PC-3 (cell line): ENCODE data around the gene NTN4. TPM values are rescaled to one million over a fixed set of nuclear protein-coding genes. Genes with fewer than 3 reads are reported as not detected.

Experiments
- ATAC-seq: fragments of 200-7000 bp; cut with Tn5 transposase; 2 replicates; pipeline ENCODE4 v1.9.1; 2020; ENCODE audit warnings: mild to moderate bottlenecking, moderate library complexity
- BruUV-seq: library from RNA; stranded (reverse); fragments of 400-500 nt; replicated peaks from 2 replicates; lab custom pipeline; 2021; lab: Mats Ljungman, UMichigan
- CTCF ChIA-PET: fragments of 300-600 bp; sonication (Branson Sonifier 250); formaldehyde crosslinking; loops from one replicate; lab custom pipeline; 2022; ENCODE audit warnings: antibody characterized with exemption; lab: Charles Lee
- POLR2A ChIA-PET: fragments of 300-600 bp; sonication (Branson Sonifier 250); formaldehyde crosslinking; loops from one replicate; lab custom pipeline; 2022; ENCODE audit warnings: antibody characterized with exemption; ENCODE audit not compliant: unreplicated experiment; lab: Charles Lee
- DNase-seq: peaks from one replicate; pipeline ENCODE4 v3.0.0-alpha.2; 2015
- H2AFZ ChIP-seq: fragments of 300-600 bp; sonication (generic); 2 replicates; pipeline ENCODE4 v1.6.0; 2016; ENCODE audit warnings: antibody characterized with exemption, low read length
- H3F3A ChIP-seq: fragments of 300-600 bp; sonication (generic); one replicate; pipeline ENCODE4 v1.6.0; 2017; ENCODE audit warnings: antibody characterized with exemption, low read length, control low read depth, mild to moderate bottlenecking; ENCODE audit not compliant: unreplicated experiment
- H3K27ac ChIP-seq: fragments of 300-600 bp; sonication (generic); 2 replicates; pipeline ENCODE4 v1.5.1; 2016; ENCODE audit warnings: mild to moderate bottlenecking, low read length
- H3K27me3 ChIP-seq: fragments of 300-600 bp; sonication (generic); 2 replicates; pipeline ENCODE4 v1.6.1; 2016; ENCODE audit warnings: low read length, mixed read lengths
- H3K36me3 ChIP-seq: fragments of 300-600 bp; sonication (generic); 2 replicates; pipeline ENCODE4 v1.6.1; 2016; ENCODE audit warnings: low read depth, mixed run types, low read length, mixed read lengths
- H3K4me1 ChIP-seq: fragments of 300-600 bp; sonication (generic); 2 replicates; pipeline ENCODE4 v1.5.1; 2016; ENCODE audit warnings: low read length; ENCODE audit not compliant: insufficient read depth
- H3K4me2 ChIP-seq: fragments of 300-600 bp; sonication (generic); 2 replicates; pipeline ENCODE4 v1.6.0; 2016; ENCODE audit warnings: low read length
- H3K4me3 ChIP-seq: fragments of 300-600 bp; sonication (generic); 2 replicates; pipeline ENCODE4 v1.5.1; 2016; ENCODE audit warnings: mild to moderate bottlenecking, low read length, mixed read lengths
- H3K79me2 ChIP-seq: fragments of 300-600 bp; sonication (generic); 2 replicates; pipeline ENCODE4 v1.6.1; 2017; ENCODE audit warnings: low read length, mixed read lengths
- H3K9ac ChIP-seq: fragments of 300-600 bp; sonication (generic); 2 replicates; pipeline ENCODE4 v1.6.0; 2016; ENCODE audit warnings: mild to moderate bottlenecking, low read length
- H3K9me2 ChIP-seq: fragments of 300-600 bp; sonication (generic); replicated peaks from 2 replicates; pipeline ENCODE4 v1.6.1; 2016; ENCODE audit warnings: mixed run types, low read length, mixed read lengths
- H3K9me3 ChIP-seq: fragments of 300-600 bp; sonication (generic); 2 replicates; pipeline ENCODE4 v1.6.1; 2016; ENCODE audit warnings: low read length, mixed read lengths
- H4K20me1 ChIP-seq: fragments of 300-600 bp; sonication (generic); 2 replicates; pipeline ENCODE4 v1.6.1; 2016; ENCODE audit warnings: low read length, mixed read lengths
- EZH2 ChIP-seq: fragments of 300-600 bp; sonication (generic); IDR thresholded peaks from one replicate; pipeline ENCODE4 v1.6.1; 2017; ENCODE audit warnings: antibody characterized with exemption, mild to moderate bottlenecking, low read length; ENCODE audit not compliant: unreplicated experiment
- EZH2phosphoT487 ChIP-seq: fragments of 300-600 bp; sonication (generic); IDR thresholded peaks from 2 replicates; pipeline ENCODE4 v1.6.1; 2018; ENCODE audit warnings: mild to moderate bottlenecking, antibody characterized with exemption, low read length, borderline replicate concordance
- intact Hi-C: fragments of 100-400 bp; cut with micrococcal nuclease; formaldehyde crosslinking; loops from 2 replicates; pipeline ENCODE4 v1.9.0; 2023
- total RNA-seq: library from RNA; depleted of rRNA; stranded (reverse); fragments of >200 nt; gene quantifications from 2 replicates; pipeline ENCODE4 v1.2.3, GENCODE V29; 2014
- TF ChIP-seq, protein P1 (sequence below): fragments of 300-600 bp; sonication (generic); conservative IDR thresholded peaks from 2 replicates; pipeline ENCODE4 v1.5.1; 2017; ENCODE audit warnings: antibody characterized with exemption, low read depth, mild to moderate bottlenecking, low read length

Gene NTN4
- total RNA-seq, 1 experiment from 2014 or later, result 39.6 TPM

DNA sequence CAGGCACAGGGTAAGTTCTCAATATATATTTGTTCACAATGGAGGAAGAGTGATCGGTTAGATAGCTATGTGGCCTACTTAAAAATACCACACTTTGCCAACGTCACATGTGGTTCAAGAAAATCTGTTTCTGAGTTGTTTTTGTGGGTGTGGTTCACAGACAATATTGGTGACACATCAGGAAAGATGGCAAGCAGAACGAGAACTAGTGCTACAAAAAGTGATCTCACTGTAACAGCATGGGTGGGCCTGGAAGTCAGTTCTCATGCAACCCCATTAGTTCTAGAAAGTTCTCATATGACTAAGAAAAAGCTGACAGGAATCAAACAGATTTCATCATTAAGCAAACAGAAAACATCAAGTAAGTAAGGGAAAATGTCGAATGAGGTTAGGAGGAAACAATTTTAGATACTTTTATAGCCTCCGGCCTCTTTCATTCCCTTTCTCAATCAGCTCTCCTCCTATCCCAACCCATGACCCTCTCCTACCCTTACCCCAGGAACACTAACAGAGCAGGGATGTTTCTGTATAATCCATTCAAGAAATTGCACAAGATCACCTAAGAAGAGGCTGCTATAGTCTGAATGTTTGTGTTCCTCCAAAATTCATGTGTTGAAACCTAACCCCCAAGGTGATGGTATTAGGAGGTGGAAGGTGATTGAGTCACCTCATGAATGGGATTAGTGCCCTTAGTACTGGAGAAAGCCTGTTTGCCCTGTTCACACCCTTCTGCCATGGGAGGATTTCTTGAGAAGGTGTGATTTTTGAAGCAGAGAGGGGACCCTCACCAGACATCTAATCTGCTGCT, 15.5 kb upstream of the NTN4 start:
- no TSS peak for BruUV-seq

DNA sequence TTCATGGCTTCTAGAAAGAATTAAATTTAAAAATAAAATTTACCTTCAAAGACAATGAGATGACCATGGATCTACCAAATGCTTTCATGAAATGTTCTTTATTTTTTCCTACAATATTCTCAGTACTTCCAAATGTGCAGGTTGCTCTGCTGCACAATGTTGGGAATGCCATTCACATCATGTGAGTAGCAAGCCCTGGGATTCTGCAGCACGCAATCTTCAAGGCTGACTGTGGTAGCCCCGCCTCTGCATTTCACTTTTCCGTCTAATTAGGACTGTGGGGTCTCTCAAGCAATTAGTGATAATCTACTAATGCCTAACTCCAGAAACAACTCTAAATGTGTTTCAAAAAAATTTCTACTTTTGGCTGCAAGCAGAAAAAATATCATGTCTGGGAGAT, 13.7 kb upstream of the NTN4 start:
- TF ChIP-seq, protein P1, sequence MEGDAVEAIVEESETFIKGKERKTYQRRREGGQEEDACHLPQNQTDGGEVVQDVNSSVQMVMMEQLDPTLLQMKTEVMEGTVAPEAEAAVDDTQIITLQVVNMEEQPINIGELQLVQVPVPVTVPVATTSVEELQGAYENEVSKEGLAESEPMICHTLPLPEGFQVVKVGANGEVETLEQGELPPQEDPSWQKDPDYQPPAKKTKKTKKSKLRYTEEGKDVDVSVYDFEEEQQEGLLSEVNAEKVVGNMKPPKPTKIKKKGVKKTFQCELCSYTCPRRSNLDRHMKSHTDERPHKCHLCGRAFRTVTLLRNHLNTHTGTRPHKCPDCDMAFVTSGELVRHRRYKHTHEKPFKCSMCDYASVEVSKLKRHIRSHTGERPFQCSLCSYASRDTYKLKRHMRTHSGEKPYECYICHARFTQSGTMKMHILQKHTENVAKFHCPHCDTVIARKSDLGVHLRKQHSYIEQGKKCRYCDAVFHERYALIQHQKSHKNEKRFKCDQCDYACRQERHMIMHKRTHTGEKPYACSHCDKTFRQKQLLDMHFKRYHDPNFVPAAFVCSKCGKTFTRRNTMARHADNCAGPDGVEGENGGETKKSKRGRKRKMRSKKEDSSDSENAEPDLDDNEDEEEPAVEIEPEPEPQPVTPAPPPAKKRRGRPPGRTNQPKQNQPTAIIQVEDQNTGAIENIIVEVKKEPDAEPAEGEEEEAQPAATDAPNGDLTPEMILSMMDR, result no peak
- no peak for TF ChIP-seq EZH2
- no peak for TF ChIP-seq EZH2phosphoT487
- Histone ChIP-seq H3K79me2 (no peaks in the 10 kb centered on the region), H3K9me2 (no peaks in the 10 kb centered on the region), H3K27ac (peak overlapping the region; percentile 98), H3K27me3 (no peaks in the 10 kb centered on the region), H3F3A (peaks cover 26% of the 10 kb centered on the region), H2AFZ (no peak overlapping the region), H3K9ac (peak overlapping the region; percentile 93), H3K4me2 (peak overlapping the region; percentile 48; the same call in 1 of the 2 replicates), H3K4me1 (peaks cover 74% of the 10 kb centered on the region), H3K36me3 (no peaks in the 10 kb centered on the region), H4K20me1 (no peaks in the 10 kb centered on the region), H3K4me3 (no peak overlapping the region), H3K9me3 (no peaks in the 10 kb centered on the region)
- BruUV-seq, result no TSS peak
- ChIA-PET POLR2A (no interaction called here), CTCF (no interaction called here)
- intact Hi-C loops, result no loop called here
- no peak for DNase-seq
- no peak for ATAC-seq

More for the DNA sequence above, 15.5 kb upstream of the NTN4 start:
- H3K9ac ChIP-seq, result peak overlapping the region; percentile 93
- peak overlapping the region; percentile 61 for H3K4me2 ChIP-seq
- TF ChIP-seq, protein P1, result no peak
- TF ChIP-seq EZH2phosphoT487, result no peak
- TF ChIP-seq EZH2, result no peak
- no peaks in the 10 kb centered on the region for H4K20me1 ChIP-seq
- DNase-seq (peak; percentile 99), ATAC-seq (peak; percentile 67)
- intact Hi-C loops, result loop anchor here (1.0 to 5.0 kb wide), 3 partner anchors 15 to 198 kb away; no protein-coding TSS in a partner anchor
- peaks cover 26% of the 10 kb centered on the region for H3F3A ChIP-seq
- ChIA-PET POLR2A (interaction anchor here (0.5 to 2.1 kb wide), 7 partner anchors 8 to 579 kb away, joined by 3 to 15 read pairs (median 7); partner anchors contain the start of gene NTN4), CTCF (interaction anchor here (0.6 kb wide), 1 partner anchor 231 kb away, joined by 3 read pairs; no protein-coding TSS in a partner anchor)
- H2AFZ ChIP-seq, result no peak overlapping the region
- H3K4me1 ChIP-seq, result peaks cover 77% of the 10 kb centered on the region
- no peaks in the 10 kb centered on the region for H3K9me2 ChIP-seq
- H3K79me2 ChIP-seq, result no peaks in the 10 kb centered on the region
- no peaks in the 10 kb centered on the region for H3K27me3 ChIP-seq
- no peaks in the 10 kb centered on the region for H3K36me3 ChIP-seq
- no peaks in the 10 kb centered on the region for H3K9me3 ChIP-seq
- H3K27ac ChIP-seq, result peak overlapping the region; percentile 98
- peak overlapping the region; percentile 19; the same call in 1 of the 2 replicates for H3K4me3 ChIP-seq
